Activated naive CD4-positive, alpha-beta T cell (primary cell): Measurements from ENCODE around the gene ELOVL5.
"Not testable (repeated sequence)": the region's sequence is repeated elsewhere in the genome, so short reads cannot be mapped to it uniquely, and the experiment has no call there.

ENCODE experiments used
- DNase-seq, 4 experiments: peaks; one replicate each; lab custom pipeline; 2025; lab: John Stamatoyannopoulos, UW

Gene ELOVL5

GRCh38 chr6:53328375-53328774 is 20.4 kb downstream of the ELOVL5 start:
- DNase-seq, result no peak

GRCh38 chr6:53327017-53327395 is 21.7 kb downstream of the ELOVL5 start:
- DNase-seq, result no peak

GRCh38 chr6:53326372-53327016 is 22.3 kb downstream of the ELOVL5 start:
- no peak for DNase-seq

- no peak for DNase-seq
Measured at GRCh38 chr6:53325785-53326184, 23.0 kb downstream of the ELOVL5 start.

GRCh38 chr6:53322188-53323029 is 26.3 kb downstream of the ELOVL5 start:
- DNase-seq, result no peak

- DNase-seq, result no peak
Measured at GRCh38 chr6:53321701-53322100, 27.0 kb downstream of the ELOVL5 start.

GRCh38 chr6:53320964-53321363 is 27.8 kb downstream of the ELOVL5 start:
- no peak for DNase-seq

- DNase-seq, result no peak
Measured at GRCh38 chr6:53318429-53318828, 30.3 kb downstream of the ELOVL5 start.

- DNase-seq, result no peak
Measured at GRCh38 chr6:53317861-53318260, 30.9 kb downstream of the ELOVL5 start.

- not testable (repeated sequence) for DNase-seq
Measured at GRCh38 chr6:53317299-53317698, 31.5 kb downstream of the ELOVL5 start.

- DNase-seq, result no peak
Measured at GRCh38 chr6:53316142-53316541, 32.6 kb downstream of the ELOVL5 start.

- DNase-seq, result no peak
Measured at GRCh38 chr6:53315086-53315724, 33.5 kb downstream of the ELOVL5 start.

GRCh38 chr6:53313784-53314400 is 34.9 kb downstream of the ELOVL5 start:
- DNase-seq, result no peak

- DNase-seq, result no peak
Measured at GRCh38 chr6:53312355-53312754, 36.4 kb downstream of the ELOVL5 start.

- DNase-seq, result no peak
Measured at GRCh38 chr6:53311586-53311935, 37.2 kb downstream of the ELOVL5 start.

- DNase-seq, result no peak
Measured at GRCh38 chr6:53310771-53311585, 37.8 kb downstream of the ELOVL5 start.

GRCh38 chr6:53309901-53310300 is 38.8 kb downstream of the ELOVL5 start:
- no peak for DNase-seq

- no peak for DNase-seq
Measured at GRCh38 chr6:53309059-53309900, 39.5 kb downstream of the ELOVL5 start.

GRCh38 chr6:53306819-53307347 is 41.9 kb downstream of the ELOVL5 start:
- no peak for DNase-seq

- not testable (repeated sequence) for DNase-seq
Measured at GRCh38 chr6:53306217-53306616, 42.5 kb downstream of the ELOVL5 start.
